Measurements from ENCODE around the gene DOK6. TPM values are rescaled to one million over a fixed set of nuclear protein-coding genes. Genes with fewer than 3 reads are reported as not detected.
"Not testable (repeated sequence)": the region's sequence is repeated elsewhere in the genome, so short reads cannot be mapped to it uniquely, and the experiment has no call there.

The DOK6 gene
- total RNA-seq: not detected

GRCh38 chr18:69400253-69400975, at the start of gene DOK6:
DOK6 (plus strand) TSS chr18:69400888.
- Mint-ChIP-seq H3K27me3 (peaks cover 65% of the 10 kb centered on the region), H3K27ac (no peak within 1 kb of the TSS), H3K4me3 (peak within 1 kb of the TSS; percentile 62), H3K36me3 (no peaks in the 10 kb centered on the region), H3K4me1 (peaks cover 6% of the 10 kb centered on the region), H3K9me3 (no peaks in the 10 kb centered on the region)
- POLR2A ChIA-PET: no interaction called here
- DNase-seq (no peak), ATAC-seq (ENCODE audit: low read depth) (no peak)

GRCh38 chr18:69353023-69353422, 47.7 kb upstream of the DOK6 start:
- no peak for DNase-seq
- Mint-ChIP-seq H3K9me3 (peaks cover 3% of the 10 kb centered on the region), H3K4me1 (no peaks in the 10 kb centered on the region), H3K27me3 (no peaks in the 10 kb centered on the region), H3K36me3 (no peaks in the 10 kb centered on the region), H3K27ac (no peak overlapping the region), H3K4me3 (no peak overlapping the region)
- POLR2A ChIA-PET: no interaction called here
- ATAC-seq (ENCODE audit: low read depth): no peak

GRCh38 chr18:69357590-69357989, 43.1 kb upstream of the DOK6 start:
- Mint-ChIP-seq H3K36me3 (no peaks in the 10 kb centered on the region), H3K4me1 (no peaks in the 10 kb centered on the region), H3K27me3 (no peaks in the 10 kb centered on the region), H3K9me3 (peaks cover 6% of the 10 kb centered on the region), H3K27ac (no peak overlapping the region), H3K4me3 (no peak overlapping the region)
- DNase-seq (no peak), ATAC-seq (ENCODE audit: low read depth) (no peak)
- POLR2A ChIA-PET: no interaction called here

DNA sequence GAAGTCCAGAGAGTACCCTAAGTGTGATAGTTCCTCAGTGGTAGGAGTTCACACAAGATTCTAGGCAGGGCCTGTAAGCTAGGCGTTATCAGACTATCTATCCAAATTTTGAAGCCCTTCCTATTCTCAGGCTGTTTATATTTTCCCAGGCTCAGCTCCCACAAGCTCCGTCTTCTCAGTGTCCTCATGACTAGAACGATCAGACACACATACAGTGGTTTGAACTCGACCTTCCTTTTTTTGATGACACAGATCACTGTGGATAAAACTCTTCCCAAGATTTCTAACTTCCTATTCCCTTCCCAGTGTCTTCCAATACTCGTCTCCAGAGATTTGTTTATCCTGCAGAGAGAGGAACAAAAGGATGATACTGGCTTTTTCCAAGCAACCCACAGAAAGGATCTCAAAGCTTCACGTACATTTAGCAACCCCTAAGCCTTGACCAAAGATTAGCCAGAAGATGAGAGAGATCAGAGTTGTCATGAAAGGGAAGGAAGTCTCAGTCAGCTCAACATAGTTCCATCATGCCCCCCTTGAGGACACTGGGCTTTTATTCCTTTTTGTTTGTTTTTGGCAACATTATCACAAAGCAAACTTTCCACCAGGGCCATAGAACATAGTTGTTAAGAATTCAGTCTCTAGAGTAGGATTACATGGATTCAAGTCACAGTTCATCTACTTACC, 42.3 kb upstream of the DOK6 start:
- Mint-ChIP-seq H3K4me3 (no peak overlapping the region), H3K4me1 (no peaks in the 10 kb centered on the region), H3K27ac (no peak overlapping the region), H3K27me3 (no peaks in the 10 kb centered on the region), H3K36me3 (no peaks in the 10 kb centered on the region), H3K9me3 (peaks cover 6% of the 10 kb centered on the region)
- POLR2A ChIA-PET: no interaction called here
- DNase-seq (no peak), ATAC-seq (ENCODE audit: low read depth) (no peak)

DNA sequence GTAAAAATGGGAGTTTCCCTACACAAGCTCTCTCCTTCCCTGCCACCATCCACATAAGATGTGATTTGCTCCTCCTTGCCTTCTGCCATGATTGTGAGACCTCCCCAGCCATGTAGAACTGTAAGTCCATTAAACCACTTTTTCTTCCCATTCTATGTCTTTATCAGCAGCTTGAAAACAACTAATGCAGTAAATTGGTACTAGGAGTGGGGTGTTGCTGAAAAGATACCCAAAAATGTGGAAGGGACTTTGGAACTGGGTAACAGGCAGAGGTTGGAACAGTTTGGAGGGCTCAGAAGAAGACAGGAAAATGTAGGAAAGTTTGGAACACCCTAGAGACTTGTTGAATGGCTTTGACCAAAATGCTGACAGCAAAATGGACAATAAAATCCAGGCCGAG, 40.9 kb upstream of the DOK6 start:
- ATAC-seq (ENCODE audit: low read depth); H3K4me1 Mint-ChIP-seq; H3K36me3 Mint-ChIP-seq; H3K4me3 Mint-ChIP-seq; H3K9me3 Mint-ChIP-seq; DNase-seq; POLR2A ChIA-PET; H3K27me3 Mint-ChIP-seq; H3K27ac Mint-ChIP-seq: not testable (repeated sequence)

- Mint-ChIP-seq H3K4me1 (no peaks in the 10 kb centered on the region), H3K36me3 (no peaks in the 10 kb centered on the region), H3K9me3 (peaks cover under 1% of the 10 kb centered on the region), H3K27ac (no peak overlapping the region), H3K4me3 (no peak overlapping the region), H3K27me3 (no peaks in the 10 kb centered on the region)
- ATAC-seq (ENCODE audit: low read depth) (no peak), DNase-seq (no peak)
- POLR2A ChIA-PET: no interaction called here
Measured at GRCh38 chr18:69364930-69365329, 35.8 kb upstream of the DOK6 start.

DNA sequence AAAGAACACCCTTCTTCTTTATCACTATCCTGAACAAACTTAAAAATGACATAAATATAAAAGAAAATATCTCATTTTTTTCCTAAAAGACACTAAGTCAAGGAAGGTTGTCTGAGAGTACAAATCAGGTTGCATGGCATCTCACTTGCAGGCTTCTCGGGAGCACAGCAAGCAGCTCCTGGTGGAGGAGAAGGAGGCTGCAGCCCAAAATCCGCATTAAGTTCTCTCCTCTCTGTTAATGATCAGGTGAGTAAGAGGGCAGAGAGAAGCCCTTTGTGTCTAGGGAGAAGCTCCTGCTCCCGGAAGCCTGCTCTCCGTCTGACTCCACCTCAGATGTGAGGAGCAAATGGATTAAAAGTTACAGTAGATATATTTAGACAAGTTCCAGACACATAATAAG, 35.0 kb upstream of the DOK6 start:
- POLR2A ChIA-PET: no interaction called here
- Mint-ChIP-seq H3K4me3 (no peak overlapping the region), H3K9me3 (no peaks in the 10 kb centered on the region), H3K36me3 (no peaks in the 10 kb centered on the region), H3K4me1 (no peaks in the 10 kb centered on the region), H3K27ac (no peak overlapping the region), H3K27me3 (no peaks in the 10 kb centered on the region)
- no peak for DNase-seq
- ATAC-seq (ENCODE audit: low read depth): no peak

DNA sequence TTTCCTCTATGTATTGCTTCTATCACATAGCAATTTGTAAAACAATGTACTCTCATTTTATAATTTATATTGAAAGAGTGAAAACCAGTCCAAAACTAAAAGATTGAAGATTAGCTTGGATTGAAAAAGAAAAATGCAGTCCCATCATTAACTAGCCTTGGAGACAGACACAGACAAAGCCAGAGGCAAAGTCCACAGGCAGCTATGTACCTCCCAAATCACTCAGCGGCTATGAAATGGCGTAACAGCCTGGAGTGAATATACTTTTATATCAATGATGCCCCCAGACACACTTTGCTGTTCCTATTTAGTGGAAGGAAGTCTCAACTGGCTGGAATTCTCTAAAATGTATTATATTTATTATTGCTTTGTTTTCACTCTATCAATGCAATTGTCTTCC, 33.6 kb upstream of the DOK6 start:
- DNase-seq (no peak), ATAC-seq (ENCODE audit: low read depth) (no peak)
- POLR2A ChIA-PET: no interaction called here
- H3K4me1 Mint-ChIP-seq: no peaks in the 10 kb centered on the region
- no peak overlapping the region for H3K4me3 Mint-ChIP-seq
- no peaks in the 10 kb centered on the region for H3K27me3 Mint-ChIP-seq
- no peaks in the 10 kb centered on the region for H3K36me3 Mint-ChIP-seq
- H3K9me3 Mint-ChIP-seq: no peaks in the 10 kb centered on the region
- no peak overlapping the region for H3K27ac Mint-ChIP-seq

GRCh38 chr18:69371729-69372128, 29.0 kb upstream of the DOK6 start:
- ATAC-seq (ENCODE audit: low read depth) (no peak), DNase-seq (no peak)
- Mint-ChIP-seq H3K27ac (no peak overlapping the region), H3K9me3 (no peaks in the 10 kb centered on the region), H3K4me1 (no peaks in the 10 kb centered on the region), H3K27me3 (peaks cover 4% of the 10 kb centered on the region), H3K36me3 (no peaks in the 10 kb centered on the region), H3K4me3 (no peak overlapping the region)
- POLR2A ChIA-PET: no interaction called here

DNA sequence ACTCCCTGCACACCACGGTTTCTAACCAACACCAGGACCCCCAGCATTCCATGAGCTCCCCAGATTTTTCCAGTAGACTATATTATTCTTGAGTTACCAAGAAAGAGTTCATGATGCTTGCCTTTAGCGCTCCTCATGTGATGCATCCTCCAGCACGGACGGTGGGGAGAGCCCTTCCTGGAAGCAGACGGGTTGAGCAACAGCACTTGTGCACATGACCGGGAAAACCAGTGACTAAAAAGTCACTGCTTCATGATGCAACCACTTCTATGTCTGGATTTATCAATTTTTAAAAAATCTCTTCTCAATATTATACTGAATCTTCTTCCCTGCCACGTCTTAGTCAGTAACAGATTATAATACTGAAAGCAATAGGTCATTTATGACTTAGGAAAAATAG, 20.4 kb upstream of the DOK6 start:
- ATAC-seq (ENCODE audit: low read depth) (no peak), DNase-seq (no peak)
- Mint-ChIP-seq H3K27ac (no peak overlapping the region), H3K4me1 (no peaks in the 10 kb centered on the region), H3K36me3 (no peaks in the 10 kb centered on the region), H3K9me3 (no peaks in the 10 kb centered on the region), H3K4me3 (no peak overlapping the region), H3K27me3 (peaks cover 6% of the 10 kb centered on the region)
- POLR2A ChIA-PET: no interaction called here

DNA sequence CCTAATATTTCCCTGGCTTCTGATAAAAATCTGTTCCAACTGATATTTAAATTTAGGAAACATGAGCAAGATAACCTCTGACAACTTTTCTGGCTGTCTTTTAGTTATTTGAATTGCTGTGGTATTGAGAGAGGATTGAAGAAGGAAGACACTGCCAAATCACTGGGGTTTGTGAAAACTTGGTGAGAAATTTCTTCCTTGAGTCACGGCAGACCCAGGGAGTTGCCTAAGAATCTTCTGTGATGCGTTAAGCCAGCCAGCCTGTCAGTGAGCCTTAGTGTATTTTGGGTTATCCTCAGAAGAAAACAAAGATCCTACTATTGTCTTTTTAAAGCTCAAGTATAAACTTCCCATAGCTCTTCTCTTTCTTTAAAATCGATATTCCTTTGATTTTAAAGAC, 17.5 kb upstream of the DOK6 start:
- POLR2A ChIA-PET: no interaction called here
- ATAC-seq (ENCODE audit: low read depth): no peak
- no peaks in the 10 kb centered on the region for H3K36me3 Mint-ChIP-seq
- H3K4me1 Mint-ChIP-seq: no peaks in the 10 kb centered on the region
- no peak overlapping the region for H3K4me3 Mint-ChIP-seq
- H3K27me3 Mint-ChIP-seq: peaks cover 3% of the 10 kb centered on the region
- no peak overlapping the region for H3K27ac Mint-ChIP-seq
- no peak for DNase-seq
- H3K9me3 Mint-ChIP-seq: no peaks in the 10 kb centered on the region

DNA sequence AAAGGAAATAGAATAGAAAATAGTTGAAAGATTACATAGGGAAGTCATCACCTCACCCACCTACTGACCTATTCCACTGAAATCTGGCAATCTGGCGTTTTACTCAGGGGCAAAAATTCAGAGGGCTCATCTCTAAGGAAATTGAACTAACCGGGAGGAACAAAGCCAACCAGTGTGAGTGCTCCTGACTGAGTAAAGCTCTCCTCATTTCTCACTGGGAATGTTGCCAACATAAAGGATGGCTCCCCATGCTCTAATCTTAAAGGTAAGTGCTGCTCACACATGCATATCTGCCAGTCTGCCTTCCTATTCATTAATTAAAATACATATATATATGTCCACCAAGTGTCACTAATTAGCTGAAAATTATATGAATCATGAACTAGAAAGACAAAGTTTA, 13.5 kb upstream of the DOK6 start:
- POLR2A ChIA-PET: no interaction called here
- Mint-ChIP-seq H3K4me1 (no peaks in the 10 kb centered on the region), H3K9me3 (no peaks in the 10 kb centered on the region), H3K27ac (no peak overlapping the region), H3K36me3 (no peaks in the 10 kb centered on the region), H3K27me3 (peaks cover 5% of the 10 kb centered on the region), H3K4me3 (no peak overlapping the region)
- ATAC-seq (ENCODE audit: low read depth) (no peak), DNase-seq (no peak)

DNA sequence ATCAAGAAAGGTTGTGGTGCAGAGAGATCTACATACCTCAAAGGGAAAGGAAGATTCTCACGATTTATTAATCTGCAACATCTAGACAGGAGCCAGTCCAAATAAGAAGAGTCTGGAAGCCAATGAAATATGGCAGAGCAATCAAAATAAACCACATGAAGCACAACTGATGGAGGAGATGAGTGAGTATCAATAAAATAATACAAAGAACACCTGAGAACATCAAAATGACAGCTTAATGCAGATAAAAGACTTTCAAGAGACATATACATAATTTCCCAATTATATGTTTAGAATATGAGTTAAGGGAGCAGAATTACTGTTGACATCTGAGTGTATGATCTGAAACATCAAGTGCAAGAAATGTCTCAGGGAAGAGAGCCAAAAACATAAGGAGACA, 12.5 kb upstream of the DOK6 start:
- Mint-ChIP-seq H3K36me3 (no peaks in the 10 kb centered on the region), H3K9me3 (no peaks in the 10 kb centered on the region), H3K4me1 (no peaks in the 10 kb centered on the region), H3K27ac (no peak overlapping the region), H3K27me3 (peaks cover 5% of the 10 kb centered on the region), H3K4me3 (no peak overlapping the region)
- POLR2A ChIA-PET: no interaction called here
- no peak for ATAC-seq (ENCODE audit: low read depth)
- DNase-seq: no peak

- H3K27ac Mint-ChIP-seq: no peak overlapping the region
- peaks cover 6% of the 10 kb centered on the region for H3K4me1 Mint-ChIP-seq
- H3K9me3 Mint-ChIP-seq: no peaks in the 10 kb centered on the region
- no peaks in the 10 kb centered on the region for H3K36me3 Mint-ChIP-seq
- POLR2A ChIA-PET: no interaction called here
- H3K27me3 Mint-ChIP-seq: peaks cover 39% of the 10 kb centered on the region
- no peak for DNase-seq
- no peak overlapping the region for H3K4me3 Mint-ChIP-seq
- ATAC-seq (ENCODE audit: low read depth): no peak
Measured at GRCh38 chr18:69397096-69397495, 3.6 kb upstream of the DOK6 start.
